Lower leg skin (tissue), 3 donors: ENCODE results near the gene RAD52.

Source experiments
- CTCF ChIP-seq, 3 donors: fragments of 450-650 bp; IDR thresholded peaks; one replicate each; pipeline ENCODE4 v1.5.1; 2016; ENCODE audit warnings: antibody characterized with exemption in 3 of 3, mild to moderate bottlenecking in 3 of 3, moderate library complexity in 2 of 3
- POLR2A ChIP-seq, 2 donors: fragments of 450-650 bp; IDR thresholded peaks; one replicate each; pipeline ENCODE4 v1.6.1; 2016 to 2017; ENCODE audit warnings: antibody characterized with exemption in 2 of 2, mild to moderate bottlenecking in 1 of 2, moderate library complexity in 1 of 2

- TF ChIP-seq CTCF (IDR thresholded peaks at IDR 0.05) (no peak), POLR2A (IDR thresholded peaks at IDR 0.05) (no peak)
Observed at GRCh38 chr12:991350-992333, 42.1 kb upstream of the RAD52 start.
